HUES64 (cell line): ENCODE measurements around the gene EXT2.

Experiments
- H3K27ac ChIP-seq: 2 replicates; pipeline ENCODE4 v1.7.0; 2013; ENCODE audit warnings: low read depth, low read length, inconsistent platforms
- H3K27me3 ChIP-seq: 2 replicates; pipeline ENCODE4 v1.6.1; 2013; ENCODE audit warnings: mild to moderate bottlenecking, low read length; ENCODE audit not compliant: insufficient read depth
- H3K36me3 ChIP-seq: 2 replicates; pipeline ENCODE4 v1.6.1; 2013; ENCODE audit warnings: mild to moderate bottlenecking, low read length; ENCODE audit not compliant: insufficient read depth
- H3K4me1 ChIP-seq: 2 replicates; pipeline ENCODE4 v1.6.1; 2013; ENCODE audit warnings: mild to moderate bottlenecking, low read length, moderate library complexity; ENCODE audit not compliant: insufficient read depth
- H3K4me3 ChIP-seq: 2 replicates; pipeline ENCODE4 v1.5.1; 2013; ENCODE audit warnings: mild to moderate bottlenecking, low read length, moderate library complexity
- H3K9ac ChIP-seq: 2 replicates; pipeline ENCODE4 v1.6.1; 2013; ENCODE audit warnings: mild to moderate bottlenecking, low read depth, low read length
- H3K9me3 ChIP-seq: 2 replicates; pipeline ENCODE4 v1.6.1; 2013; ENCODE audit warnings: low read depth, low read length; ENCODE audit not compliant: insufficient read depth
- WGBS: fragments of 150-250, 120-280 bp; methylation state at CpG from one replicate; pipeline ENCODE4 v1.1.7; 2013; ENCODE audit warnings: missing lambda C conversion rate; 5-methylcytosine and 5-hydroxymethylcytosine counted together

Gene EXT2

DNA sequence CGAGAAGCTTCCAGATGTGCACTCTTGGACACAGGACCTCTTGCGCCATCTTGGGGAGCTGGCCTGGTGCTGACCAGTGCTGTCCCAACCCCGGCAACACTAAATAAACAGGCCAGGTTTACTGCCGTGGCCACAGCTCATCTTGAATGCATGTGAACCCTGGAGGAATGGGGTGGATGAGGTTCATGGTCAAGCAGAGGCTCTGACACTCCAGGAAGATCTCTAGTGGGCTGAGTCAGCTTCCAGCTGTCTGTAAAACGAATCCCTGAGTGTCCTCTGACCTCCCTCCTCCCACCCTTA lies 162.7 kb downstream of the EXT2 start:
- no peaks in the 10 kb centered on the region for H3K4me1 ChIP-seq
- H3K4me3 ChIP-seq: no peak overlapping the region
- WGBS: 90% methylated on average over 5 of the region's 5 CpGs
- H3K36me3 ChIP-seq: no peaks in the 10 kb centered on the region
- H3K9me3 ChIP-seq: peaks cover 8% of the 10 kb centered on the region
- no peak overlapping the region for H3K27ac ChIP-seq
- H3K9ac ChIP-seq: no peak overlapping the region
- no peaks in the 10 kb centered on the region for H3K27me3 ChIP-seq

DNA sequence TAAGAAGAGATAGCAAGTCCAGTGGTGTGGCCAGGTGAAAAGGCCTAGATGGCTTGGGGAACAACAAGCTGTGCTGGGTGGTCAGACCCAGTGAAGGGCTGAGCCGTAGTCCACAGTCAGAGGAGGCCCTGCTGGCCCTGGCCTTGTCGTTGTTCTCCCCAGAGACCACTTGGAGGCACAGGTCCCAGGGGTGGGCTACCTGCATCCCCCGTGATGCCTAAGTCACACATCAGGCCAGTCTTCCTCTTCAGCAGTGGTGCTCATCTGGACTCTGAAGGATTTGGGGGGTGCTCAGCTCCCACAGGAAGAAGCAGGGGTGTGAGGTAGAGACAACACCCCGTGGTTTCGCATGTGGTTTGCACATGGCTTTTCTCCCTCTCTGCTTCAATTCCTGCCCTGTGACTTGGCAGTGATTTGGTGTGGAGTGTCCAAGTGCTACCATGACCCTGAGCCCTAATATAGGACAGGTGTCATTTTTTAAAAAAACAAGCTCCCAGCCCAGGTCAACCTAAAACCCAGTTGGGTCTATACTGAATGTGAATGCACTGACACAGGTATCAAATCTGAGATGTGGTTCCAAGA lies 163.5 kb downstream of the EXT2 start:
- Histone ChIP-seq H3K27me3 (no peaks in the 10 kb centered on the region), H3K9me3 (no peaks in the 10 kb centered on the region), H3K4me3 (no peak overlapping the region), H3K27ac (no peak overlapping the region), H3K4me1 (no peaks in the 10 kb centered on the region), H3K36me3 (no peaks in the 10 kb centered on the region), H3K9ac (no peak overlapping the region)
- WGBS: 91% methylated on average over 5 of the region's 5 CpGs

DNA sequence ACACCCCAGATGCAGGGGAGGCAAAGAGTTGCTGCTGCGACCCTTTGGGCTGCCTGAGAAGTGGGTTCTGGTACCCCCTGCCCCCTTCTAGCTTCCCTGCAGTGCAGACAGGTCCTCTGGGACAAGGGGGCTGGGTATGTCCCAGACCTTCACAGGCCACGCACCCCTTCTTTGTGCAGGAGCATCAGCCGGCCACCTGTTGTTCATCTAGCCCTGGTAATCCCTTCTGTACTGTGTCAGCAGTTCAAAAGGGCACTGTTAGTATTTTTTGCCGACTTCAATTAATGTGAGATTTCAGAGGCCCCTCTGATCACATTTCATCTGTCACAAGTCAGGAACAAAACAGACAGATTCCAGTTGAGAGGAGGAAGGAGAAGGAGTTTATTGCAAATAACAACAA lies 164.6 kb downstream of the EXT2 start:
- H3K27me3 ChIP-seq: no peaks in the 10 kb centered on the region
- 94% methylated on average over 4 of the region's 4 CpGs for WGBS
- no peak overlapping the region for H3K27ac ChIP-seq
- no peaks in the 10 kb centered on the region for H3K9me3 ChIP-seq
- no peak overlapping the region for H3K9ac ChIP-seq
- no peaks in the 10 kb centered on the region for H3K4me1 ChIP-seq
- no peaks in the 10 kb centered on the region for H3K36me3 ChIP-seq
- H3K4me3 ChIP-seq: no peak overlapping the region

DNA sequence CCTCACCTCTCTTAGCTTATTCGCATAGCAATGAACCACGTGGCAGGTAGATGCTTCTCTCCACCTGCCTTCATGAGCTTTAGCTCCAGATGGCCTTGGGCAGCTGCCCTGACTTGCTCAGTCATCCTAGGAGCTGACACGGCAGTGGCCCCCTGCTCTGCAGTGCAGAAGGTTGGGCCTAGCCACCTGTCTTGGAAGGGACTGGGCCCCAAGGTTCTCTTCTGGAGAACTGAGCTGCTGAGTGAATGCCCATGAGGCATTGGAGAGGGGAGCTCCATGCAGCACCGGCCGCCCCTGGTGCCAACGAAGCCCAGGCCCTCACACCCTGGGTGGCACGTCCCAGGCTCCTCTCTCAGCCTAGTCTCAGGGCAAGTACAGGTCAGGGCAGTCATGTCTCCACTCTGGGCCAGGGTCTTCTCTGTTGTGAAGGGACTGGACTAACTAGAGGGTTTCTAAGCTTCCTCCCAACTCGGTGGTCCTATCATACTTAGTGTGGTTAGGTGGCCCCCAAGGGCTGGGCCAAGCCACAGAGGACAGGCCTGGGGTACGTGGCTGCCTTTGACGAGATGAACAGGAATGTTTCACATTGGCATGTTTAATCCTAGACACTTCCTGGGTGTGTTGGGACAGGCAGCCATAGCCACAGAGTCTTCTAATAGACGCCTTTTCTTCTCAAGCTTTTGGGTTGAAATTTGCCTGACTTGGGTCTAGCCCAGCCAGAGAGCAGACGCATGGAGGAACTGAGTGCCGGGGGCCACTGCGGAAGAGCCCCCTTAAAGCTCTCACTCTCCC lies 166.5 kb downstream of the EXT2 start:
- 92% methylated on average over 14 of the region's 14 CpGs for WGBS
- Histone ChIP-seq H3K36me3 (no peaks in the 10 kb centered on the region), H3K4me1 (no peaks in the 10 kb centered on the region), H3K27me3 (no peaks in the 10 kb centered on the region), H3K4me3 (no peak overlapping the region), H3K9ac (no peak overlapping the region), H3K9me3 (no peaks in the 10 kb centered on the region), H3K27ac (no peak overlapping the region)

DNA sequence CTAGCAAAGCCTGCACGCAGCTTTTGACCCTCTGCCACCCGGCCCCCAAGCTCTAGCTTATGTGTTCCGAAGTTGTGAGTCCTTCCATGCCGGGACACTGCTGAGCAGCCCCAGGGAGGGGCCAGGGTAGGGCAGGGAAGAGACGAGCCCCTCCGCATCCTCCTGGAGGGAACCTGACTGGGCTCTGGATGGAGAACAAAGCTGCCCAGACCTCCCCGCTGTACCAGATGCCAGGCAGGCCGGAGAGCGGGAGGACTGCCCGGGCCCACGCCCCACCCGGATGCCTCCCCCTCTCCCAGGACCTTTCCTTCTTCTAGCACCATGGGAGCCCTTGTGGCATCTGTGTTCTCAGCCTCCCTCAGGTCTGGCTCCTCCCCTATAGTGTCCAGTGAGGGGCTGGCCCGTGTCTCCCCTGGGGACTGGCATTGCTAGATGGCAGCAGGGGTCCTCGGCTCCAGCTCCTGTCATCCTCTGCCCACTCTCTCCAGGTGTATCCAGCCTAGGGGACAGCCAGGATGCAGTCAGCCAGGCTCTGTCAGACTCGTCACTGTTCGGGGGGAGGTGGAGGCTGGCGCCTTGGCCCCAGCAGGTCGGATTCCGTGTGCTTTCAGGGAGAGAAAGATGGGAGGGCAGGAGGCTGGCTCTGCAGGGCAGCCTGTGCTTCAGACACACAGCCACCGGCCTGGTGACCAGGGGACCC lies 168.4 kb downstream of the EXT2 start:
- WGBS: 84% methylated on average over 20 of the region's 20 CpGs
- Histone ChIP-seq H3K4me1 (no peaks in the 10 kb centered on the region), H3K9me3 (no peaks in the 10 kb centered on the region), H3K4me3 (no peak overlapping the region), H3K36me3 (no peaks in the 10 kb centered on the region), H3K27ac (no peak overlapping the region), H3K27me3 (no peaks in the 10 kb centered on the region), H3K9ac (no peak overlapping the region)

DNA sequence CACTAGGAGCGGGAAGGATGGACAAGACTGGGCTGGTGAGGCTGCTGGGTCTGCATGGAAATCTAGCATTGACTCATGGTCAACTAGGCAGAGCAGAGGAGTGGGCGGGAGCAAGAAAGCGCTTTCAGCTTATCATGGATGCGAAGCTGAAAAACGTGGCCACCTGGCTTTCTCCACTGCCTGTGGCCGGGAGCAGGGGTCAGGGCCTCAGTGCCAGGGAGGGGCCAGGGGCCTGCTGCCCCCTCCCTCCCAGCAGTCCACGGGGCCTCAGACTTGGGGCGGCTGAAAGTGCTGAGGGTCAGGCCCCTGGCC lies 168.9 kb downstream of the EXT2 start:
- H3K4me1 ChIP-seq: no peaks in the 10 kb centered on the region
- WGBS: 82% methylated on average over 8 of the region's 8 CpGs
- H3K36me3 ChIP-seq: no peaks in the 10 kb centered on the region
- no peak overlapping the region for H3K4me3 ChIP-seq
- no peaks in the 10 kb centered on the region for H3K9me3 ChIP-seq
- H3K9ac ChIP-seq: no peak overlapping the region
- no peaks in the 10 kb centered on the region for H3K27me3 ChIP-seq
- no peak overlapping the region for H3K27ac ChIP-seq

DNA sequence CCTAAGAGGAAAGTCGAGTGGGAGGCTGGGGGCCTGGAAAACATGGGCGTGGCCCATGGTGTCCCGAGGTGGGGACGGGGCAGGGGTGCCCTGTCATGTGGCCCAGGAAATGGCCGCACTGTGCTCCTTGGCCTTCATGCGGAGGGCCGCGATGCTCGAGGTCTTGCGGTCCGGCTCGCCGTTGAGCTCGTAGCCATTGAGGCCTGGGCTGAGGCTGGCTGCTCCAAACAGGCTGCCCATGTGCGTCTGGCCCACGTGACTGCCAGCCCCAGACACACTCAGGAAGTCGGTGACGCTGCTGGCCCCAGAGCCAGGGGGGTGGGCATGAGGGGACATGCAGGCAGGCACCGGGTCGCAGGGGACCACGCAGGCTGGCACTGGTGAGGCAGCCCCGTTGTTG lies 169.3 kb downstream of the EXT2 start:
- Histone ChIP-seq H3K9me3 (no peaks in the 10 kb centered on the region), H3K4me1 (no peaks in the 10 kb centered on the region), H3K36me3 (no peaks in the 10 kb centered on the region), H3K27me3 (no peaks in the 10 kb centered on the region), H3K9ac (no peak overlapping the region), H3K27ac (no peak overlapping the region), H3K4me3 (no peak overlapping the region)
- WGBS: 92% methylated on average over 22 of the region's 22 CpGs

DNA sequence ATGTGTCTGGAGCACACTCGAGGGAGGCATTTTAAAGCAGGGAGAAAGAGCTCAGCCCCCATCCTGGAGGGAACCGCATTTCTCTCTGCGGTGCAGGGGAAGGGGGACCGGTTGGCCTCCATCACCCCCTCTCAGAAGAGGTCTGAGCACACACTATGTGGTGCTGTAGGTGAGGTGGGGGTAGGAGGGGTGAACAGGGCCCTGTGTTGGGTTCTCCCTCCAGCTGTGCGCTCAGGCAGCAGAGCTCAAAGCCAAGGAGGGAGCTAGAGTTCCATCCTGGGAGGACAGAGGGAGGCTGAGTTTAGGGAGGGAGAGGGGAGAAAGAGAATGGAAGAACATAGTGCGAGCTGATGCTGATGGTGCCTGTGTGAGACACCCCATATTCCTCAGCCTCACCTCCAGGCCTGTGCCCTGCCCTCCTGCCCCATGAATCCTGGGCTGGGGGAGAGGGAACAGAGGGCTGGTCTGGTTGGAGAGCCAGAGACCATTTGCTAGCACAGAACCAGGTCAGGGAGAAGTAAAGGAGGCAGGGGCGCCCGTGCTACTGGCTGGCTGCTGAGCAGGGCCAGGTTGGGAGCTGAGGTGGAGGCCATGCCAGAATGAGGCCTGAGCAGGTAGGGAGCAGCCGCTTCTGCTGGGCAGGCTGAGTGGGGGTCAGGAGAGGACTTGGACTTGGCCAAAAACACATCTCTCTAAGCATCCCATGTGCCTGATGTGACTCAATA lies 170.7 kb downstream of the EXT2 start:
- no peaks in the 10 kb centered on the region for H3K27me3 ChIP-seq
- no peaks in the 10 kb centered on the region for H3K9me3 ChIP-seq
- H3K36me3 ChIP-seq: no peaks in the 10 kb centered on the region
- 65% methylated on average over 8 of the region's 9 CpGs for WGBS
- no peak overlapping the region for H3K4me3 ChIP-seq
- H3K9ac ChIP-seq: no peak overlapping the region
- H3K4me1 ChIP-seq: no peaks in the 10 kb centered on the region
- no peak overlapping the region for H3K27ac ChIP-seq

DNA sequence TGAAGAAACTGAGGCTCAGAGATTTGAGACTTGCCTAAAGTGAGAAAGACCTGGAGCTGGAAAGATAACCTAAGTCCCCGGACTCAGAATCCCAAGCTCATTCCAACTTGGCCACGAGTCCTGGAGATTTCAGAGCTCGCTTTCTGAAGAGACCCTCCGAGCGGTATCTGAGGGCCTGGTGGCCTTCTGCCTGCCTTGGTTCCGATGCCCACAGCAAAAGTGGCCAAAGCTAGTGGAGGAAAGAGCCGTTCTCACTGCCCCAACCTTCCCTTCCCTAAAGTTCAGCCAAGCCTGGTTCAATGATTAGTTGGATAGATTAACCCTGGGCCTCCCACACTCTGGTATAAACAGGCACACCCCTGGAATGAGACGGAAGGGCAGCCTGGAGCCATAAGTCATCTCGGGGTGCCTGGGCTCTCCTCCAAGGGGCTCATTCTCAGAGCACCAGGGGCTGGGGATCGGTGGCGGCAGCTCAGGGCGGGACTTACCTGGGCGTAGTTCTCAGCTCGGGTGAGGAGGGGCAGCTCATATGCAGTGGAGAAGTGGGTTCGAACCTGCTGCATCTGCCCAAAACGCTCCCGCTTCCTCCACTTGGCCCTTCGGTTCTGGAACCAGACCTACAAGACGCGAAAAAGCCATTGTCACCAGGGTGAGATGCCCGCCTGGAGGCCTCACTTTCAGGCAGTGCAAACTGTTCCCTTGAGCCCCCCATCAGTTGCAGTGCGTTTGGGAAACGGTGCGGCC lies 171.7 kb downstream of the EXT2 start:
- Histone ChIP-seq H3K4me3 (no peak overlapping the region), H3K36me3 (no peaks in the 10 kb centered on the region), H3K9ac (no peak overlapping the region), H3K9me3 (no peaks in the 10 kb centered on the region), H3K27ac (no peak overlapping the region), H3K4me1 (no peaks in the 10 kb centered on the region), H3K27me3 (no peaks in the 10 kb centered on the region)
- WGBS: 95% methylated on average over 24 of the region's 24 CpGs

DNA sequence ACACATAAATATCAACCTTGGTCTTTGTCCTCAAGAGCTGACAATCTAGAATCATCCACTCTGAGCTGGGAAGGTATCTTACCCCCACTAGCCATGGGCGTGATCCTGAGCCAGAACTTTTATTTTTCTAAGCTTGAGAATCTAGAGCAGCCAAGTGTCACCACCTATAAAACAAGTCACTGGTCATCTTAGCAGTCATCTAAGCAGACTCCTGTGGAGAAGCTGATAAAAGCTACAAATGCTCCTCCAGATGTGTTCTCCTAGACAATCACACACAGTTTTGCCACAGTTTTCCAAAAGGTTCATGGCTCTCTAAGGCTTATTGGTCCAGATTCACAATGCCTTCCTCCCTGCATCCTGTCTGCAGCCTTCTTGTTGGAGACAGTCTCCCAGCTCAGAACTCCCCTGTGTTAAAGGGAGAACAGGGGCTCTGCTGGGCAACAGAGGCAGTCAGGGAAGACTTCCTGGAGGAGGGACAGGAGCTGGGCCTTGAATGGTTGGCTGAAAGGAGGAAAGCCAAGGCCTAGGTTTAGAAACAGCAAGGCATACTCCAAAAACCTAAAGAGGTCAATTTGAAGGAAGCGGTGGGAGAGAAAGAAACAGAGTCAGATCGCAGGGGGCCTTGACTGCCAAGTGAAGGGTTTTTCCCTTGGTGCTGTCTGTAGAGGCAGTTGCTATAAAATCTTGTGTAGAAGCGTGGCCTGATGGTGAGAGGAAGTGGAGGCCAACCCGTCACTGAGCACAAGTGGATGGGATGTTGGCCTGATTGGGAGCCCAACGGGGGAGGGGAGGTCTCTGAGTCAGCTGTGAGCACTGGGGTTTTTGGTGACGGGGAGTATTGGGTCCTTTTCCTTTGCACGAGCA lies 172.5 kb downstream of the EXT2 start:
- no peaks in the 10 kb centered on the region for H3K36me3 ChIP-seq
- WGBS: 88% methylated on average over 8 of the region's 8 CpGs
- H3K4me1 ChIP-seq: no peaks in the 10 kb centered on the region

More for the DNA sequence above, 172.5 kb downstream of the EXT2 start:
- H3K9me3 ChIP-seq: no peaks in the 10 kb centered on the region
- H3K4me3 ChIP-seq: no peak overlapping the region
- no peak overlapping the region for H3K9ac ChIP-seq
- H3K27me3 ChIP-seq: no peaks in the 10 kb centered on the region
- no peak overlapping the region for H3K27ac ChIP-seq
